GM21528 (cell line): ENCODE measurements around the gene TBX1.
"Not testable (repeated sequence)": the region's sequence is repeated elsewhere in the genome, so short reads cannot be mapped to it uniquely, and the experiment has no call there.

Experiments used
- ATAC-seq: cut with Tn5 transposase; IDR thresholded peaks from one replicate; pipeline ENCODE4 v1.9.1; 2021; ENCODE audit warnings: mild to moderate bottlenecking, moderate library complexity; ENCODE audit not compliant: unreplicated experiment, low FRiP score

Gene TBX1

GRCh38 chr22:19722982-19723231 lies 37.7 kb upstream of the TBX1 start:
- no peak for ATAC-seq

GRCh38 chr22:19723232-19723982 lies 37.2 kb upstream of the TBX1 start, which contains the start of gene GP1BB:
Gene GP1BB (plus strand): TSS chr22:19723539. CDS start chr22:19723570, 31 bp downstream.
- ATAC-seq = no peak

GRCh38 chr22:19723983-19724827 lies 36.4 kb upstream of the TBX1 start:
- ATAC-seq = no peak

- no peak for ATAC-seq
Observed at GRCh38 chr22:19724927-19725661, 35.5 kb upstream of the TBX1 start.

DNA sequence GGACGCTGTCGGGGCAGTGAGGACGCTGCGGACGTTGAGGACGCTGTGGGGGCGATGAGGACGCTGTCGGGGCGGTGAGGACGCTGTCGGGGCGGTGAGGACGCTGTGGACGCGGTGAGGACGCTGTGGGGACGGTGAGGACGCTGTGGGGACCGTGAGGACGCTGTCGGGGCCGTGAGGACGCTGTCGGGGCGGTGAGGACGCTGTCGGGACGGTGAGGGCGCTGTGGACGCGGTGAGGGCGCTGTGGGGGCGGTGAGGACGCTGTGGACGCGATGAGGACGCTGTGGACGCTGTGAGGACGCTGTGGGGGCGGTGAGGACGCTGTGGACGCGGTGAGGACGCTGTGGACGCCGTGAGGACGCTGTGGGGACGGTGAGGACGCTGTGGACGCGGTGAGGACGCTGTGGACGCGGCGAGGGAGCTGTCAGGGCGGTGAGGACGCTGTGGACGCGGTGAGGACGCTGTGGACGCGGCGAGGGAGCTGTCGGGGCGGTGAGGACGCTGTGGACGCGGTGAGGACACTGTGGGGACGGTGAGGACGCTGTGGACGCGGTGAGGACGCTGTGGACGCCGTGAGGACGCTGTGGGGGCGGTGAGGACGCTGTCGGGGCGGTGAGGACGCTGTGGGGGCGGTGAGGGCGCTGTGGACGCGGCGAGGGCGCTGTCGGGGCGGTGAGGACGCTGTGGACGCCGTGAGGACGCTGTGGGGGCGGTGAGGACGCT lies 34.4 kb upstream of the TBX1 start:
- ATAC-seq = not testable (repeated sequence)

GRCh38 chr22:19727310-19728150 lies 33.0 kb upstream of the TBX1 start:
- no peak for ATAC-seq

DNA sequence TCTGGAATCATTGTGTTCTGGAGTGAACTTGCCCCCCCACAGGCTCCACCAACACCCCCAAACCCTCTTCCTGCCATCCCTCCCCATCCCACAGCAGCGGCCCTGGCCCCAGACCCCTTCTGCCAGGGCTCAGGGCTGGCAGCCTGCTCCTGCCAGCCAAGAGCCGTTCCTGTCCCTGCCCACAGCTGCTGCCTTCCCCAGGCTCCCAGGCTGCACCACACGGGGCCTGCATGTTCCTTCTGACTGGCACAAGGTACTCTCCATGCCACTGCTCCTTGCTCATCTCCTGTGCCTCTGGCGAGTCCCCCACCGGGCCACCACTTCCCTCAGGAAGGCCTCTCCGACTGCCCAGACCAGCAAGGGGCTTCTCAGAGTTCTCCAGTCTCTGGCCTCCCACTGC lies 32.3 kb upstream of the TBX1 start:
- no peak for ATAC-seq

GRCh38 chr22:19728836-19729235 lies 31.7 kb upstream of the TBX1 start:
- ATAC-seq = no peak

- ATAC-seq = no peak
Observed at GRCh38 chr22:19729507-19729906, 31.1 kb upstream of the TBX1 start.

GRCh38 chr22:19730198-19730597 lies 30.4 kb upstream of the TBX1 start:
- no peak for ATAC-seq

DNA sequence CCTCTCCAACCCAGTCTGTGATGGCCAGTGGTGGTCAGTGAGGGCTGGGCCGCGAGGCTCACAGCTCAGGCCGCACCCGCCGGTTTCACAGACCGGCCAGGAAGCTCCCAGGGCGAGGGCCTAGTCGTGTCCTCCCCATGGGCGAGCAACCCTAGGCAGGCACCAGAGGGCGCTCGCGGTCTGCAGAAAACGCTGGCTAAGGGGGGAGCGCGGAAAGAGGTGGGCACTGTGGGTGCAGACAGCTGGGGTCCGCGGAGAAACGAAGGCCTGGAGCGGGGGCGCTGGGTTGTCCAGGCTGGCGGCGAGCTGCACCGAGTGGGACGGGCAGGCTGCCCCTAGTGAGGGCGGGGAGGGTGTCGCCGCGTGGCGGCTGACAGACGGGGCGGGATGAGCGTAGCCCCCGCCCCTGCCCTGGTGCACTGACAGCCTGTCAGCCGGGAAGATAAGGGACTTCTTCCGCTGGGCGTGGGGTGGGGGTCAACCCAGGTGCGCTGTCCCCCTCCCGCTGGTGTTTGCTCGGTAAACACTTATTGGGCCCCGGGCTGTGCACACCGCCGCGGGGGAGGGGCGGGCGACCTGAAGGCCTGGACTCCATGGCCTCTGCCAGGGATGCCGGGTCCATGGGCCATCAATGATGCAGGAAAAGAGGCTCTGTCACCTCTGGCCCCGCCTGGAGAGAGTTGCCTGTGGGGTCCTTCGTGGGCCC lies 29.8 kb upstream of the TBX1 start:
- ATAC-seq = no peak

DNA sequence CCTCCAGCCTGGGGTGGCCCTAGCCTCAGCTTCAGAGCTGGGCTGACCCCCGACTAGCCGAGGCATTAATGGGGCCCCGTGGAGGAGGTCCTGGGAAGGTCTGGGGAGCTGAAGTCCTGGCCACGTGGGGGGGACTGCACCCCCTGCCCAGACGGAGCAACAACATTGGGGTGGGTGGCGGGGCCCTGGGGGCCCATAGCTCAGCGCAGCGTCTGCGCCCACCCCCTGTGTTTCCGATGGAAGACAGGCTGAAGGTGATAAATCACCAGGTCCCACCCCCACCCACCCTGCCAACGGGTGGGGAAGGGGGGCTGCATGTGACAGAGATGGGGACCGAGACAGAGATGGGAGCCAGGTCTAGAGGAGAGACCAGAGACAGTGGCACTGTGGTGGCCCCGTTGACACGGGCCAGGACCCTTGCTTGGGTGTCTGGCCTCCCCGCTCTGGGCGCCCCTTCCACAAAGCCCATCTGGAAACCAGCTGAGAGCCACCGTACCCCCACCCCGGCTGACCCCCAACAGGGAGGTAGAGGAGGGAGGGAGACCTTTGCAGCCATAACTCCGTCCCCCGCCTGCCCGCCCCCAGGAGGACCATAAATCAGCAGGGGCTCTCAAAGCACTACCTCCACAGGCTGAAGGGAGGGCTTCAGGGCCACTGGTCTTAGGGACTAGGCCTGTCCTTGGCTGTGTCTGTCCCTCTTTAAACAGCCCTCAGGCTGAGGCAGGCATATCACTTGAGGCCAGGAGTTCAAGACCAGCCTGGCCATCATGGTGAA lies 29.0 kb upstream of the TBX1 start:
- ATAC-seq = no peak

DNA sequence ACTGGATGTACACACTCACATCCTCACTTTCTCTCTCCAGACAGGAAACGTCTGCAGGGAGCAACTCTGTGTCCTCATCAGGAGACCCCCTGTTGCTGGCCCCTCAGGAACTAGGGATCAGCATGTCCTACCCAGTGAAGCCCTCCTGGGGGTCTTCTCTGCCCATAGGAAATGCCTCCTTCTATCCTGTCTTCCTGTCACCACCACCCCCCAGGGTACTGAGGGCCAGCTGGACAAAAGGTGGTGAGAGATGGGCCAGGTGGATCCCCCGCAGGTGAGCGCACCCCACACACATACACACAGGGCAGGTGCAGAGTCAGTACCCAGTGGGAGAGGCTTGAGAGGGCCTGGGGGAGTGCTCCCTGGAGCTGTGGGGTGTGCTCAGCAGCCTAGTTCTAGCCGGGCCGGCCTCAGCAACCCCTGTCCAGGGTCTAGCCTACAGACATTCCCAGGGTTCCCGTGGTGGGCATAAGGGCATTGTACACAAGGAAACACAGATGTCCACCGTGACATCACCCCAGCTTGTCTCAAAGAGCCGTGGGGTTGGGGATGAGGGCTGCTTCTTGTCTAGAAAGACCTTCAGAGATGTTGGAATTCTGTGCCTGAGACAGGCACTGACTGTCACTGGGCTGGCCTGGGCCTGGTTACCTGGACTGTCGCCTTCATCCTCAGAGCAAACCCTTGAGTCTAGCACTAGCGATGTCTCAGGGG lies 28.0 kb upstream of the TBX1 start:
- no peak for ATAC-seq

- ATAC-seq = no peak
Observed at GRCh38 chr22:19733755-19734154, 26.8 kb upstream of the TBX1 start.

GRCh38 chr22:19734163-19734562 lies 26.4 kb upstream of the TBX1 start:
- no peak for ATAC-seq

DNA sequence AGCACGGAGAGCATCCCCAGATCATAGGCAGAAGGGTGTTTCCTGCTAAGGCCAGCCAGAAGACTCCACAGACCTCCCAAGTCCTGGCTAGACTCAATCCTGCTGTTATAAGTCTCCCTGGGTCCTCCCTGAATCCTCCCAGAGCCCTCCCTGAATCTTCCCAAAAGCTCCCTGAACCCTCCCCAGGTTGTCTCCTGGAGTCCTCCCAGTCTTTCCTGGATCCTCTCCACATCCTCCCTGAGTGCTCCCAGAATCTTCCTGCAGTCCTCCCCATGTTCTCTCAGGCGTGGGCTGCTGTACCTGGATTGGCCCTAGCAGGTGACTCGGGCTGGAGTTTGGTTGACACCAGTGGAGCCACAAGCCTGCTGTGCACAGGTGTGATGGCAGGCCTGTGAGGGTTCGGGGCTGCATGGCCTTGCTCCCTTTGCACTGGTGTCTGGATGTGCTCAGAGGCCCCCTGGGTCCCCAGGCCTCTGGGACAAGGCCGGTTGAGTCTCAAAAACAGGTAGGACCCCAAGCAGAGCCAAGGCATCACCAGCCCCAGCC lies 25.7 kb upstream of the TBX1 start:
- ATAC-seq = no peak

GRCh38 chr22:19735665-19736510 lies 24.7 kb upstream of the TBX1 start:
- ATAC-seq = no peak
